Esophagus muscularis mucosa (tissue), 4 donors: ENCODE measurements around the gene TRAF1. TPM values are rescaled to one million over a fixed set of nuclear protein-coding genes. Genes with fewer than 3 reads are reported as not detected.

ENCODE experiments used
- DNase-seq: peaks from one replicate; pipeline ENCODE4 v3.0.0-alpha.2; 2017; ENCODE audit errors: extremely low spot score
- H3K27ac ChIP-seq, 4 donors: fragments of 200-600 bp; sonication (generic); replicated peaks in 1 of 4; 1 replicate in 3 of 4; 2 replicates in 1 of 4; pipeline ENCODE4 v1.5.1; 2016 to 2019; ENCODE audit warnings: mild to moderate bottlenecking in 1 of 4
- H3K27me3 ChIP-seq, 4 donors: fragments of 200-600 bp; sonication (generic); one replicate each; pipeline versions ENCODE4 v1.5.1 to v1.6.0; 2016 to 2019
- H3K36me3 ChIP-seq, 4 donors: fragments of 200-600 bp; sonication (generic); one replicate each; pipeline ENCODE4 v1.5.1; 2016 to 2019
- H3K4me1 ChIP-seq, 4 donors: fragments of 200-600 bp; sonication (generic); one replicate each; pipeline ENCODE4 v1.5.1; 2016 to 2019
- H3K4me3 ChIP-seq, 4 donors: fragments of 200-600 bp; sonication (generic); 1 replicate in 2 of 4; 2 replicates in 2 of 4; pipeline ENCODE4 v1.5.1; 2016 to 2019; ENCODE audit warnings: mild to moderate bottlenecking in 4 of 4, moderate library complexity in 1 of 4
- H3K9me3 ChIP-seq, 4 donors: fragments of 200-600 bp; sonication (generic); 1 replicate in 3 of 4; 2 replicates in 1 of 4; pipeline ENCODE4 v1.5.1; 2016 to 2019
- CTCF ChIP-seq, 3 experiments: fragments of 200-600 bp in 2 of 3; fragments of 450-650 bp in 1 of 3; sonication (generic) in 2 of 3; IDR thresholded peaks; one replicate each; pipeline ENCODE4 v1.5.1; 2017 to 2019; ENCODE audit warnings: antibody characterized with exemption in 3 of 3, mild to moderate bottlenecking in 2 of 3, moderate library complexity in 1 of 3
- EP300 ChIP-seq: sonication (generic); formaldehyde crosslinking; IDR thresholded peaks from one replicate; pipeline ENCODE4 v1.6.1; 2017; ENCODE audit warnings: antibody characterized with exemption
- POLR2A ChIP-seq: fragments of 450-650 bp; IDR thresholded peaks from one replicate; pipeline ENCODE4 v1.6.1; 2017; ENCODE audit warnings: antibody characterized with exemption, moderate library complexity, mild to moderate bottlenecking, low read depth
- POLR2AphosphoS5 ChIP-seq, 2 donors: sonication (generic); formaldehyde crosslinking; IDR thresholded peaks; one replicate each; pipeline ENCODE4 v1.6.1; 2017; ENCODE audit warnings: antibody characterized with exemption in 2 of 2
- WGBS: methylation state at CpG from one replicate; pipeline ENCODE4 v1.1.5; 2018; 5-methylcytosine and 5-hydroxymethylcytosine counted together
- intact Hi-C: fragments of 100-400 bp; cut with DNase I; formaldehyde crosslinking; loops from one replicate; pipeline ENCODE4 v1.15.1; 2023
- total RNA-seq, 4 donors: library from RNA; depleted of rRNA; stranded (reverse); fragments of >200 nt; gene quantifications; one replicate each; pipeline versions ENCODE4 v1.1.0 to v1.2.1, GENCODE V29; 2016

The TRAF1 gene
- total RNA-seq, 4 donors from 2014 or later, result 4.0 to 7.4 (median 5.5) TPM

GRCh38 chr9:120899490-120900068, 27.0 kb downstream of the TRAF1 start:
- peaks cover 0 to 18% (median 7%) of the 10 kb centered on the region in 4 donors for H3K36me3 ChIP-seq
- peaks cover 10 to 18% (median 15%) of the 10 kb centered on the region in 4 donors for H3K4me1 ChIP-seq
- WGBS, result 98% methylated on average over 6 of the region's 6 CpGs
- TF ChIP-seq POLR2AphosphoS5 (IDR thresholded peaks at IDR 0.05) (no peak), CTCF (IDR thresholded peaks at IDR 0.05) (no peak), POLR2A (no peak)
- DNase-seq, result no peak
- H3K4me3 ChIP-seq, result no peak overlapping the region
- H3K27ac ChIP-seq, result no peak overlapping the region
- intact Hi-C loops, result no loop called here
- H3K27me3 ChIP-seq, result no peaks in the 10 kb centered on the region
- no peaks in the 10 kb centered on the region for H3K9me3 ChIP-seq

- no peaks in the 10 kb centered on the region for H3K27me3 ChIP-seq
- no peak overlapping the region for H3K4me3 ChIP-seq
- H3K36me3 ChIP-seq, result peaks cover 0 to 6% (median 2%) of the 10 kb centered on the region in 4 donors
- 87% methylated on average over 3 of the region's 3 CpGs for WGBS
- H3K9me3 ChIP-seq, result no peaks in the 10 kb centered on the region
- H3K27ac ChIP-seq, result no peak overlapping the region
- H3K4me1 ChIP-seq, result peaks cover 17 to 30% (median 25%) of the 10 kb centered on the region in 4 donors
- no peak for TF ChIP-seq POLR2A
- no peak for TF ChIP-seq CTCF (IDR thresholded peaks at IDR 0.05)
- no peak for TF ChIP-seq EP300
- no peak for TF ChIP-seq POLR2AphosphoS5 (IDR thresholded peaks at IDR 0.05)
- DNase-seq, result no peak
- intact Hi-C loops, result no loop called here
These were observed 28.2 kb downstream of the TRAF1 start for GRCh38 chr9:120898396-120898795.

GRCh38 chr9:120895951-120896350, 30.6 kb downstream of the TRAF1 start:
- peak overlapping the region in 1 of 4 donors; percentile 89 for H3K27ac ChIP-seq
- DNase-seq, result no peak
- H3K36me3 ChIP-seq, result no peaks in the 10 kb centered on the region
- peaks cover 17 to 35% (median 26%) of the 10 kb centered on the region in 4 donors for H3K4me1 ChIP-seq
- intact Hi-C loops, result no loop called here
- H3K4me3 ChIP-seq, result no peak overlapping the region
- 87% methylated on average over 2 of the region's 2 CpGs for WGBS
- H3K27me3 ChIP-seq, result no peaks in the 10 kb centered on the region
- TF ChIP-seq EP300 (no peak), CTCF (IDR thresholded peaks at IDR 0.05) (no peak), POLR2AphosphoS5 (IDR thresholded peaks at IDR 0.05) (no peak), POLR2A (no peak)
- no peaks in the 10 kb centered on the region for H3K9me3 ChIP-seq

- intact Hi-C loops, result no loop called here
- Histone ChIP-seq H3K36me3 (no peaks in the 10 kb centered on the region), H3K4me3 (peak overlapping the region; percentile 47 to 56 (median 51)), H3K4me1 (peaks cover 17 to 40% (median 36%) of the 10 kb centered on the region in 4 donors), H3K9me3 (no peaks in the 10 kb centered on the region), H3K27ac (peak overlapping the region; percentile 81 to 89 (median 88)), H3K27me3 (no peaks in the 10 kb centered on the region)
- 18% methylated on average over 9 of the region's 63 CpGs for WGBS
- no peak for DNase-seq
- TF ChIP-seq POLR2AphosphoS5 (IDR thresholded peaks at IDR 0.05) (no peak), CTCF (IDR thresholded peaks at IDR 0.05) (peak in 1 of 3 experiments; percentile 14)
These were observed 32.1 kb downstream of the TRAF1 start for GRCh38 chr9:120894321-120895148.
